Tibial nerve (tissue), 4 donors: ENCODE measurements around the gene SCP2.

Experiments
- EP300 ChIP-seq, 2 donors: sonication (generic); formaldehyde crosslinking; IDR thresholded peaks; one replicate each; pipeline ENCODE4 v1.6.1; 2017; ENCODE audit warnings: antibody characterized with exemption in 2 of 2, mild to moderate bottlenecking in 1 of 2
- TF ChIP-seq, protein P1 (sequence below), 5 experiments: fragments of 200-600 bp in 3 of 5; fragments of 450-650 bp in 2 of 5; sonication (generic) in 3 of 5; IDR thresholded peaks; one replicate each; pipeline ENCODE4 v1.5.1; 2016 to 2019; ENCODE audit warnings: antibody characterized with exemption in 5 of 5, mild to moderate bottlenecking in 3 of 5, moderate library complexity in 2 of 5

DNA sequence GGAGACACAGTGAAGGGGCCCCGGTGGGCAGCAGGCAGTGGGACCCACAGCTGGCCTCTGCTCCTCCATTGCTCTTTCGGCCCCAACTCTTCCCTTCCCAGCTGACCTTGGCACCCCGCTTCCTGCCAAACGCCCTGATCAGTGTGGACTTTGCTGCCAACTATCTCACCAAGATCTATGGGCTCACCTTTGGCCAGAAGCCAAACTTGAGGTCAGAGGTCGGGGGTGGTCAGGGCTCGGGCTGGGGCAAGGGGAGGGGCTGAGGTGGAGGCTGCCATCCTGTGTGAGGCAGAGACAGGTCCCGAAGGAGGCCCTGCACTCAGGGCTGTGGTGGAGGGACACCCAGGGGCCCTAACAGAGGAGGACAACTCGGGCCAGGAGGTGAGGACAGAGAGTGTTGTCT, 148.7 kb downstream of the SCP2 start:
- TF ChIP-seq, protein P1, sequence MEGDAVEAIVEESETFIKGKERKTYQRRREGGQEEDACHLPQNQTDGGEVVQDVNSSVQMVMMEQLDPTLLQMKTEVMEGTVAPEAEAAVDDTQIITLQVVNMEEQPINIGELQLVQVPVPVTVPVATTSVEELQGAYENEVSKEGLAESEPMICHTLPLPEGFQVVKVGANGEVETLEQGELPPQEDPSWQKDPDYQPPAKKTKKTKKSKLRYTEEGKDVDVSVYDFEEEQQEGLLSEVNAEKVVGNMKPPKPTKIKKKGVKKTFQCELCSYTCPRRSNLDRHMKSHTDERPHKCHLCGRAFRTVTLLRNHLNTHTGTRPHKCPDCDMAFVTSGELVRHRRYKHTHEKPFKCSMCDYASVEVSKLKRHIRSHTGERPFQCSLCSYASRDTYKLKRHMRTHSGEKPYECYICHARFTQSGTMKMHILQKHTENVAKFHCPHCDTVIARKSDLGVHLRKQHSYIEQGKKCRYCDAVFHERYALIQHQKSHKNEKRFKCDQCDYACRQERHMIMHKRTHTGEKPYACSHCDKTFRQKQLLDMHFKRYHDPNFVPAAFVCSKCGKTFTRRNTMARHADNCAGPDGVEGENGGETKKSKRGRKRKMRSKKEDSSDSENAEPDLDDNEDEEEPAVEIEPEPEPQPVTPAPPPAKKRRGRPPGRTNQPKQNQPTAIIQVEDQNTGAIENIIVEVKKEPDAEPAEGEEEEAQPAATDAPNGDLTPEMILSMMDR (IDR thresholded peaks at IDR 0.05) = no peak
- no peak for TF ChIP-seq EP300 (IDR thresholded peaks at IDR 0.05)
